Measurements from ENCODE around the gene ADAMTS8. TPM values are rescaled to one million over a fixed set of nuclear protein-coding genes. Genes with fewer than 3 reads are reported as not detected.
"Not testable (repeated sequence)": the region's sequence is repeated elsewhere in the genome, so short reads cannot be mapped to it uniquely, and the experiment has no call there.

Gene ADAMTS8
- total RNA-seq, 2 experiments from 2014 or later: not detected

DNA sequence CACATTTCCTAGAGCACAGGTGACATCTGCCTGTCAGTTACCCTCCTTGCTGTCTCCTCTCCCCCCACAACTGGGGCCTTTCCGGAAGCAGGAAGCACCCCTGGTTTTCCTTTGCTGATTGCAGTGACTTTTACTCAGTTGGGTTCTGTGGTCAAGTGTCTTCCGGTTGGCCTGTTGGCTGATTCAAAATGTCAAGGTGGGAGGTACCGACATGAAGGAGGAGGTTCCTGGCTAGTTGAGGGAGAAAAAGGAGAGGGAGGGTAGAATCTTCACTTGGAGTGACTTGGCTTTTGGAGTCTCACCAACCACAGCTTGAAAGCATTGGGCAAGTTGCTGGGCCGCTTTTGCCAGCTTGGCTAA lies 10.7 kb upstream of the ADAMTS8 start:
- Mint-ChIP-seq H3K27me3 (peaks cover 2% of the 10 kb centered on the region), H3K27ac (peak overlapping the region; percentile 75), H3K4me3 (no peak overlapping the region), H3K4me1 (ENCODE audit: low read depth) (peaks cover 10% of the 10 kb centered on the region), H3K36me3 (ENCODE audit: low read depth) (no peaks in the 10 kb centered on the region), H3K9me3 (no peaks in the 10 kb centered on the region)
- ATAC-seq: peak; percentile 68
- ChIA-PET POLR2A (no interaction called here), CTCF (interaction anchor here (0.6 to 10.6 kb wide), 2 partner anchors 227 to 421 kb away, joined by 3 to 279 read pairs; no protein-coding TSS in a partner anchor)
- TF ChIP-seq, protein P1, sequence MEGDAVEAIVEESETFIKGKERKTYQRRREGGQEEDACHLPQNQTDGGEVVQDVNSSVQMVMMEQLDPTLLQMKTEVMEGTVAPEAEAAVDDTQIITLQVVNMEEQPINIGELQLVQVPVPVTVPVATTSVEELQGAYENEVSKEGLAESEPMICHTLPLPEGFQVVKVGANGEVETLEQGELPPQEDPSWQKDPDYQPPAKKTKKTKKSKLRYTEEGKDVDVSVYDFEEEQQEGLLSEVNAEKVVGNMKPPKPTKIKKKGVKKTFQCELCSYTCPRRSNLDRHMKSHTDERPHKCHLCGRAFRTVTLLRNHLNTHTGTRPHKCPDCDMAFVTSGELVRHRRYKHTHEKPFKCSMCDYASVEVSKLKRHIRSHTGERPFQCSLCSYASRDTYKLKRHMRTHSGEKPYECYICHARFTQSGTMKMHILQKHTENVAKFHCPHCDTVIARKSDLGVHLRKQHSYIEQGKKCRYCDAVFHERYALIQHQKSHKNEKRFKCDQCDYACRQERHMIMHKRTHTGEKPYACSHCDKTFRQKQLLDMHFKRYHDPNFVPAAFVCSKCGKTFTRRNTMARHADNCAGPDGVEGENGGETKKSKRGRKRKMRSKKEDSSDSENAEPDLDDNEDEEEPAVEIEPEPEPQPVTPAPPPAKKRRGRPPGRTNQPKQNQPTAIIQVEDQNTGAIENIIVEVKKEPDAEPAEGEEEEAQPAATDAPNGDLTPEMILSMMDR (IDR thresholded peaks at IDR 0.05): no peak
- intact Hi-C loops (cut with micrococcal nuclease): no loop called here
- DNase-seq: peak; percentile 56

DNA sequence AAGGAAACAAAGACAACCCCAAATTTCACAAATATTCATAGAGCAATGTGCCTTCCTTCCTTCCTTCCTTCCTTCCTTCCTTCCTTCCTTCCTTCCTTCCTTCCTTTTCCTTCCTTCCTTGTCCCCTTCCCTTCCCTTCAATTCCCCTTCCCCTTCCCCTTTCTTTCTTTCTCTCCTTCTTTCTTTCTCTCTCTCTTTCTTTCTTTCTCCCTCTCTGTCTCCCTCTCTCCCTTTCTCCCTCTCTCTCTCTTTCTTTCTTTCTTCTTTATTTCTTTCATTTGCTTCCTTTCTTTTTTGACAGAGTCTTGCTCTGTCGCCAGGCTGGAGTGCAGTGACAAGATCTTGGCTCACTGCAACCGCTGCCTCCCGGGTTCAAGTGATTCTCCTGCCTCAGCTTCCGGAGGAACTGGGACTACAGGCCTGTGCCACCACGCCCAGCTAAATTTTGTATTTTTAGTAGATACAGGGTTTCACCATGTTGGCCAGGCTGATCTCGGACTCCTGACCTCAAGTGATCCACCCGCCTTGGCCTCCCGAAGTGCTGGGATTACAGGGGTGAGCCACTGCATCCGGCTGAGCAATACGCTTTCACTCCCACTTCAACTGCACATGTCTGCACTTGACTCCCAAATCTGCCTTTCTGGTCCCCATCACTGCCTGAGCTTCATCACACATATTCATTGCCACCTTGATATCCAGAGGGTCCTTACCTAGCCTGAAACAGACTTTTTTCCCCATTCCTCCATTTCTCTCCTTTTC lies 10.2 kb upstream of the ADAMTS8 start:
- H3K4me3 Mint-ChIP-seq; H3K4me1 Mint-ChIP-seq (ENCODE audit: low read depth); H3K27me3 Mint-ChIP-seq; H3K9me3 Mint-ChIP-seq; H3K36me3 Mint-ChIP-seq (ENCODE audit: low read depth); intact Hi-C loops (cut with micrococcal nuclease); POLR2A ChIA-PET; DNase-seq; ATAC-seq: not testable (repeated sequence)
- peak overlapping the region; percentile 75 for H3K27ac Mint-ChIP-seq
- CTCF ChIA-PET: interaction anchor here (10.6 kb wide), 1 partner anchor 421 kb away, joined by 279 read pairs; no protein-coding TSS in a partner anchor

DNA sequence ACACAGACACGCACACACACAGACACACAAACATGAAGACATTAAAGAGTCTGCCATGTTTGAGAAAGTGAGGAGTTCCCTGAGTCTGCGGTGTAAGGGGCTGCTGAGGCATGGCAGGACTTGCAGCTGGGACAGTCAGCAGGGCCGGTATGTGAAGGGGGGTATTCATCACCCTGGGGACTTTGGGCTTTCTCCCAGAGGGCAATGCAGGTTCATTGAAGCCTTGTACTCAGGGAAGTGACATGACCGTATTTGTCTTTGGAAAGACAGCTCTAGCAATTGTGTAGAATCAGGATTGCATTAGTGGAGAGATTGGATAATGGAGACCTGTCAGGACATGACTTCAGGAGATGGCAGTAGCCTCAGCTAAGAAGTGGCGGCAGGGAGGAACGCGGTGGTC lies 9.4 kb upstream of the ADAMTS8 start:
- DNase-seq: no peak
- intact Hi-C loops (cut with micrococcal nuclease): no loop called here
- Mint-ChIP-seq H3K4me1 (ENCODE audit: low read depth) (peaks cover 10% of the 10 kb centered on the region), H3K4me3 (no peak overlapping the region), H3K27ac (no peak overlapping the region), H3K27me3 (peaks cover 2% of the 10 kb centered on the region), H3K36me3 (ENCODE audit: low read depth) (no peaks in the 10 kb centered on the region), H3K9me3 (no peaks in the 10 kb centered on the region)
- ChIA-PET POLR2A (no interaction called here), CTCF (interaction anchor here (10.6 kb wide), 1 partner anchor 422 kb away, joined by 279 read pairs; no protein-coding TSS in a partner anchor)
- no peak for ATAC-seq
- TF ChIP-seq, protein P1 (IDR thresholded peaks at IDR 0.05): no peak

DNA sequence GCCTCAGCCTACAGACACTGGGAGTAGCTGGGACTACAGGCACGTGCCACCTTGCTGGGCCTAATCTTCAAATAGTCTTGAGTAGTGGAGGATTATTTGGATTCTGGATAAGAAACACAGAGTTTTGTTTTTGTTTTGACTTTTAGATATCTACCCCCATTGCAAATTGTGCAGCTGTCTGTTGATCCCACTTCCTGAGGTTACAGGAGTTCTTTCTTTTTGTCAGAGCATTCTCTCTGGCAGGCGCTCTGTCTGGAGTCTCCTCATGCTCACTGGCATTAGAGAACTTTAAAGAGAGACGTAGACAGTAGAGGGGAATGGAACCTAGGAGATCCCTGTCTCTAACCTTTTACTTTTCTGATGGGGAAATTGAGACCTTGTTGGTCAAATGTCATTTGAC lies 7.8 kb upstream of the ADAMTS8 start:
- H3K36me3 Mint-ChIP-seq (ENCODE audit: low read depth): no peaks in the 10 kb centered on the region
- no peak overlapping the region for H3K4me3 Mint-ChIP-seq
- no peak overlapping the region for H3K27ac Mint-ChIP-seq
- ChIA-PET POLR2A (no interaction called here), CTCF (interaction anchor here (1.4 to 10.6 kb wide), 4 partner anchors 8 to 433 kb away, joined by 4 to 279 read pairs (median 10); no protein-coding TSS in a partner anchor)
- peaks cover 5% of the 10 kb centered on the region for H3K27me3 Mint-ChIP-seq
- intact Hi-C loops (cut with micrococcal nuclease): no loop called here
- no peak for DNase-seq
- peaks cover 10% of the 10 kb centered on the region for H3K4me1 Mint-ChIP-seq (ENCODE audit: low read depth)
- no peak for ATAC-seq
- TF ChIP-seq, protein P1 (IDR thresholded peaks at IDR 0.05): no peak
- no peaks in the 10 kb centered on the region for H3K9me3 Mint-ChIP-seq

DNA sequence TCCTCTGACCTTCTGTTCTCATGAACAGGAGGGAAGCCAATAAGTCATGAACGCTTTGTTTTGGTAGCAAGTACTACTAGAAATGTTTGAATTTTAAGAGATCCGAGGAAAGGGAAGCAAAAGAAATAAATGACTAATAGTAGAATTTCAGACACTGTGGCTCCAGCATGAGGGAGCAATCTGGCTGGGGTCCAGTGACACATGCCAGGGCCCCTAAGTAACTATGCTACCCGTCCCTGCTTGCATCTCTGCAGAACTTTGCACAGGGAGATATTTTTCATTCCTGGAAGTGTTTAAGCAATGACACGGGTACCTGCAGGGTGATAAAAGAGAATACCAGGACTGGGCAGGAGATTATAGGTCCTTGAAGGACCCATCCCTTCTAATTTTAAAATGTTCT lies 7.3 kb upstream of the ADAMTS8 start:
- TF ChIP-seq, protein P1 (IDR thresholded peaks at IDR 0.05): no peak
- H3K9me3 Mint-ChIP-seq: no peaks in the 10 kb centered on the region
- ChIA-PET CTCF (interaction anchor here (0.9 to 10.6 kb wide), 21 partner anchors 9 to 464 kb away, joined by 3 to 279 read pairs (median 4); no protein-coding TSS in a partner anchor), POLR2A (interaction anchor here (0.6 kb wide), 1 partner anchor 494 kb away, joined by 3 read pairs; no protein-coding TSS in a partner anchor)
- H3K27ac Mint-ChIP-seq: no peak overlapping the region
- ATAC-seq (no peak), DNase-seq (no peak)
- no peak overlapping the region for H3K4me3 Mint-ChIP-seq
- H3K27me3 Mint-ChIP-seq: peaks cover 7% of the 10 kb centered on the region
- intact Hi-C loops (cut with micrococcal nuclease): loop anchor here (1.0 kb wide), 1 partner anchor 427 kb away; no protein-coding TSS in a partner anchor
- peaks cover 10% of the 10 kb centered on the region for H3K4me1 Mint-ChIP-seq (ENCODE audit: low read depth)
- H3K36me3 Mint-ChIP-seq (ENCODE audit: low read depth): no peaks in the 10 kb centered on the region

All from activated CD8-positive, alpha-beta T cell treated with anti-CD3 and anti-CD28 coated beads for 36 hours (primary cell).